ENCODE measurements around the gene SNCAIP.

The SNCAIP gene

GRCh38 chr5:122311961-122312590 lies at the start of gene SNCAIP:
Gene SNCAIP, plus strand, starts transcription at chr5:122312237. Its CDS starts 78,898 bp downstream, at chr5:122391135.
- peak; percentile 50 for DNase-seq (ENCODE audit: low read depth)

- DNase-seq (ENCODE audit: low read depth) = peak; percentile 23
These were observed 48.5 kb upstream of the SNCAIP start for GRCh38 chr5:122263352-122264030.

GRCh38 chr5:122264610-122265009 lies 47.4 kb upstream of the SNCAIP start:
- no peak for DNase-seq (ENCODE audit: low read depth)

GRCh38 chr5:122267185-122267584 lies 44.9 kb upstream of the SNCAIP start:
- DNase-seq (ENCODE audit: low read depth) = no peak

- DNase-seq (ENCODE audit: low read depth) = no peak
These were observed 38.3 kb upstream of the SNCAIP start for GRCh38 chr5:122273696-122274095.

GRCh38 chr5:122283592-122283991 lies 28.4 kb upstream of the SNCAIP start:
- DNase-seq (ENCODE audit: low read depth) = no peak

GRCh38 chr5:122286541-122286940 lies 25.5 kb upstream of the SNCAIP start:
- DNase-seq (ENCODE audit: low read depth) = no peak

GRCh38 chr5:122287101-122287500 lies 24.9 kb upstream of the SNCAIP start:
- no peak for DNase-seq (ENCODE audit: low read depth)

GRCh38 chr5:122291000-122291901 lies 20.8 kb upstream of the SNCAIP start:
- peak; percentile 21 for DNase-seq (ENCODE audit: low read depth)

- DNase-seq (ENCODE audit: low read depth) = peak; percentile 11
These were observed 19.7 kb upstream of the SNCAIP start for GRCh38 chr5:122292332-122292731.

- peak; percentile 8 for DNase-seq (ENCODE audit: low read depth)
These were observed 16.9 kb upstream of the SNCAIP start for GRCh38 chr5:122295138-122295537.

- DNase-seq (ENCODE audit: low read depth) = no peak
These were observed 15.2 kb upstream of the SNCAIP start for GRCh38 chr5:122296871-122297270.

GRCh38 chr5:122297587-122298298 lies 14.3 kb upstream of the SNCAIP start:
- DNase-seq (ENCODE audit: low read depth) = no peak

GRCh38 chr5:122300374-122300773 lies 11.7 kb upstream of the SNCAIP start:
- DNase-seq (ENCODE audit: low read depth) = no peak

GRCh38 chr5:122301016-122301415 lies 11.0 kb upstream of the SNCAIP start:
- DNase-seq (ENCODE audit: low read depth) = no peak

- DNase-seq (ENCODE audit: low read depth) = no peak
These were observed 7.4 kb upstream of the SNCAIP start for GRCh38 chr5:122304471-122305215.

- DNase-seq (ENCODE audit: low read depth) = no peak
These were observed 5.6 kb upstream of the SNCAIP start for GRCh38 chr5:122306461-122306860.

- DNase-seq (ENCODE audit: low read depth) = peak; percentile 12
These were observed 1.1 kb upstream of the SNCAIP start for GRCh38 chr5:122310889-122311288.

GRCh38 chr5:122311497-122311960 lies 508 bp upstream of the SNCAIP start:
- no peak for DNase-seq (ENCODE audit: low read depth)

GRCh38 chr5:122312591-122313406 lies 762 bp downstream of the SNCAIP start:
- DNase-seq (ENCODE audit: low read depth) = peak; percentile 39

Data from EH (cell line).